Measurements from ENCODE around the gene IL21R. TPM values are rescaled to one million over a fixed set of nuclear protein-coding genes. Genes with fewer than 3 reads are reported as not detected.
"Not testable (repeated sequence)": the region's sequence is repeated elsewhere in the genome, so short reads cannot be mapped to it uniquely, and the experiment has no call there.

Gene IL21R
- total RNA-seq, 2 experiments from 2014 or later, result 44.4 to 45.6 TPM

- Mint-ChIP-seq H3K9me3 (peaks cover 24% of the 10 kb centered on the region), H3K4me1 (peaks cover 53% of the 10 kb centered on the region)
Measured at GRCh38 chr16:27445502-27446175, 43.7 kb downstream of the IL21R start.

DNA sequence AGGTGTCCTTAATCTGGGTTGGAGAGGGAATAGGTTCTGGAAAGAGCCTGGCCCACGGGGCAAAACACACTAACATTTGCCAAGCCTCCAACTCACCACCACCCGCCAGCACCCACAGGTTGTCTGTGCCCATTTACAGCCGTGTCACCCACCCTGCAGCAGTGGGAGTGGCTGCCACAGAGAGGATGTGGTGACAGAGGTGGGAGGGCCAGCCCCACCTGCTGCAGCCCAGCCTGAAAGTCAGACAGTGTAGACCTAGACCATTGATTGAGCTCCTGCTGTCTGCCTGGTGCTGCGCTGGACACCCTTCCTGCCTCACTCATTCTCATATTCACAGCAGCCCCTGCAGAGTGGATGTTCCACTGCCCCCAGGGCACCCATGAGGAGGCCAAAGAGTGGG lies 44.7 kb downstream of the IL21R start:
- H3K27me3 Mint-ChIP-seq, result no peaks in the 10 kb centered on the region
- peak overlapping the region; percentile 89 for H3K27ac Mint-ChIP-seq
- peaks cover 91% of the 10 kb centered on the region for H3K36me3 Mint-ChIP-seq (ENCODE audit: low read depth)
- peaks cover 61% of the 10 kb centered on the region for H3K4me1 Mint-ChIP-seq
- CTCF ChIA-PET, result no interaction called here
- DNase-seq, result peak; percentile 85
- peaks cover 24% of the 10 kb centered on the region for H3K9me3 Mint-ChIP-seq
- H3K4me3 Mint-ChIP-seq, result peak overlapping the region; percentile 3
- POLR2A ChIA-PET, result no interaction called here

More at GRCh38 chr16:27445502-27446175, 43.7 kb downstream of the IL21R start:
- ChIA-PET POLR2A (interaction anchor here (0.7 to 1.0 kb wide), 2 partner anchors 78 to 192 kb away, joined by 3 to 5 read pairs; no protein-coding TSS in a partner anchor), CTCF (interaction anchor here (1.3 to 1.6 kb wide), 2 partner anchors 13 to 73 kb away, joined by 3 to 4 read pairs; no protein-coding TSS in a partner anchor)
- no peak for DNase-seq
- peaks cover 90% of the 10 kb centered on the region for H3K36me3 Mint-ChIP-seq (ENCODE audit: low read depth)
- no peak overlapping the region for H3K4me3 Mint-ChIP-seq
- no peaks in the 10 kb centered on the region for H3K27me3 Mint-ChIP-seq
- H3K27ac Mint-ChIP-seq, result peak overlapping the region; percentile 89

GRCh38 chr16:27447301-27447700 lies 45.3 kb downstream of the IL21R start:
- Mint-ChIP-seq H3K36me3 (ENCODE audit: low read depth) (peaks cover 91% of the 10 kb centered on the region), H3K27ac (peak overlapping the region; percentile 89), H3K9me3 (peaks cover 24% of the 10 kb centered on the region), H3K4me1 (peaks cover 64% of the 10 kb centered on the region), H3K27me3 (no peaks in the 10 kb centered on the region), H3K4me3 (no peak overlapping the region)
- DNase-seq, result no peak
- ChIA-PET CTCF (no interaction called here), POLR2A (no interaction called here)

DNA sequence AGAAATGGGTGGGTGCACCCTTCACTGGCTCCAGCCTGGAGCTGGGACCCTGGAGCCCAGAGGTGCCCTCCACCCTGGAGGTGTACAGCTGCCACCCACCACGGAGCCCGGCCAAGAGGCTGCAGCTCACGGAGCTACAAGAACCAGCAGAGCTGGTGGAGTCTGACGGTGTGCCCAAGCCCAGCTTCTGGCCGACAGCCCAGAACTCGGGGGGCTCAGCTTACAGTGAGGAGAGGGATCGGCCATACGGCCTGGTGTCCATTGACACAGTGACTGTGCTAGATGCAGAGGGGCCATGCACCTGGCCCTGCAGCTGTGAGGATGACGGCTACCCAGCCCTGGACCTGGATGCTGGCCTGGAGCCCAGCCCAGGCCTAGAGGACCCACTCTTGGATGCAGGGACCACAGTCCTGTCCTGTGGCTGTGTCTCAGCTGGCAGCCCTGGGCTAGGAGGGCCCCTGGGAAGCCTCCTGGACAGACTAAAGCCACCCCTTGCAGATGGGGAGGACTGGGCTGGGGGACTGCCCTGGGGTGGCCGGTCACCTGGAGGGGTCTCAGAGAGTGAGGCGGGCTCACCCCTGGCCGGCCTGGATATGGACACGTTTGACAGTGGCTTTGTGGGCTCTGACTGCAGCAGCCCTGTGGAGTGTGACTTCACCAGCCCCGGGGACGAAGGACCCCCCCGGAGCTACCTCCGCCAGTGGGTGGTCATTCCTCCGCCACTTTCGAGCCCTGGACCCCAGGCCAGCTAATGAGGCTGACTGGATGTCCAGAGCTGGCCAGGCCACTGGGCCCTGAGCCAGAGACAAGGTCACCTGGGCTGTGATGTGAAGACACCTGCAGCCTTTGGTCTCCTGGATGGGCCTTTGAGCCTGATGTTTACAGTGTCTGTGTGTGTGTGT lies 46.8 kb downstream of the IL21R start:
- Mint-ChIP-seq H3K27ac (peak overlapping the region; percentile 46), H3K9me3 (peaks cover 25% of the 10 kb centered on the region), H3K27me3 (no peaks in the 10 kb centered on the region), H3K4me1 (peaks cover 67% of the 10 kb centered on the region), H3K36me3 (ENCODE audit: low read depth) (peaks cover 84% of the 10 kb centered on the region), H3K4me3 (no peak overlapping the region)
- DNase-seq, result no peak
- ChIA-PET CTCF (interaction anchor here (1.0 to 1.2 kb wide), 2 partner anchors 22 to 269 kb away, joined by 3 read pairs; no protein-coding TSS in a partner anchor), POLR2A (no interaction called here)

- H3K4me3 Mint-ChIP-seq, result no peak overlapping the region
- peak overlapping the region; percentile 66 for H3K27ac Mint-ChIP-seq
- peaks cover 20% of the 10 kb centered on the region for H3K9me3 Mint-ChIP-seq
- H3K36me3 Mint-ChIP-seq (ENCODE audit: low read depth), result peaks cover 76% of the 10 kb centered on the region
- CTCF ChIA-PET, result interaction anchor here (0.8 to 2.1 kb wide), 5 partner anchors 9 to 270 kb away, joined by 3 to 11 read pairs (median 3); no protein-coding TSS in a partner anchor
- peak; percentile 21 for DNase-seq
- H3K4me1 Mint-ChIP-seq, result peaks cover 71% of the 10 kb centered on the region
- POLR2A ChIA-PET, result no interaction called here
- no peaks in the 10 kb centered on the region for H3K27me3 Mint-ChIP-seq
Measured at GRCh38 chr16:27449434-27450195, 47.6 kb downstream of the IL21R start.

GRCh38 chr16:27450196-27450549 lies 48.2 kb downstream of the IL21R start:
- ChIA-PET CTCF (interaction anchor here (0.7 to 2.1 kb wide), 8 partner anchors 9 to 271 kb away, joined by 3 to 11 read pairs (median 3); no protein-coding TSS in a partner anchor), POLR2A (no interaction called here)
- H3K4me1 Mint-ChIP-seq, result peaks cover 70% of the 10 kb centered on the region
- peaks cover 70% of the 10 kb centered on the region for H3K36me3 Mint-ChIP-seq (ENCODE audit: low read depth)
- peaks cover 16% of the 10 kb centered on the region for H3K9me3 Mint-ChIP-seq
- no peaks in the 10 kb centered on the region for H3K27me3 Mint-ChIP-seq
- H3K27ac Mint-ChIP-seq, result peak overlapping the region; percentile 66
- DNase-seq, result no peak
- no peak overlapping the region for H3K4me3 Mint-ChIP-seq

- DNase-seq, result no peak
- H3K27ac Mint-ChIP-seq, result peak overlapping the region; percentile 57
- peaks cover 45% of the 10 kb centered on the region for H3K36me3 Mint-ChIP-seq (ENCODE audit: low read depth)
- H3K4me1 Mint-ChIP-seq, result peaks cover 67% of the 10 kb centered on the region
- H3K4me3 Mint-ChIP-seq, result no peak overlapping the region
- H3K27me3 Mint-ChIP-seq, result no peaks in the 10 kb centered on the region
- POLR2A ChIA-PET, result interaction anchor here (0.6 kb wide), 1 partner anchor 72 kb away, joined by 3 read pairs; no protein-coding TSS in a partner anchor
- peaks cover 9% of the 10 kb centered on the region for H3K9me3 Mint-ChIP-seq
- CTCF ChIA-PET, result no interaction called here
Measured at GRCh38 chr16:27452569-27453493, 50.9 kb downstream of the IL21R start.

DNA sequence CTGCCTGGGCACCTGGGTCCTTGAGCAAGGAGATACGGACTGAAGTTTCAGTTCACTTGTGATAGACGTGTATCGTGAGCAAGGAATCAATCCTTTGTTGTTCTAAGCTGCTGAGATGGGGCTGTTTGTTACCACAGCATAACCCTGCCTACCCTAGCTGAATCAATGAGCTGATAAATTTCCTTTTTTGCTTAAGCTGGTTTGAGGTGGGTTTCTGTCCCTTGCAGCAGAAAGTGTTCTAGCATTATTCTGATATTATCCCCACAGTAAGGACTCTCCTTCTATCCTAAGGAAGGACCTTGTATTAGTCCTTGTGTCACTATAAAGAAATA lies 51.5 kb downstream of the IL21R start:
- H3K9me3 Mint-ChIP-seq, result peaks cover 7% of the 10 kb centered on the region
- ChIA-PET CTCF (interaction anchor here (2.0 kb wide), 1 partner anchor 10 kb away, joined by 6 read pairs; no protein-coding TSS in a partner anchor), POLR2A (no interaction called here)
- H3K36me3 Mint-ChIP-seq (ENCODE audit: low read depth), result peaks cover 42% of the 10 kb centered on the region
- no peak overlapping the region for H3K4me3 Mint-ChIP-seq
- DNase-seq, result no peak
- peaks cover 61% of the 10 kb centered on the region for H3K4me1 Mint-ChIP-seq
- H3K27ac Mint-ChIP-seq, result peak overlapping the region; percentile 57
- H3K27me3 Mint-ChIP-seq, result no peaks in the 10 kb centered on the region

GRCh38 chr16:27455700-27456099 lies 53.7 kb downstream of the IL21R start:
- Mint-ChIP-seq H3K36me3 (ENCODE audit: low read depth) (peaks cover 32% of the 10 kb centered on the region), H3K27ac (no peak overlapping the region), H3K4me1 (peaks cover 54% of the 10 kb centered on the region), H3K9me3 (peaks cover 7% of the 10 kb centered on the region), H3K4me3 (no peak overlapping the region), H3K27me3 (no peaks in the 10 kb centered on the region)
- DNase-seq, result no peak
- CTCF ChIA-PET, result interaction anchor here (0.8 to 2.0 kb wide), 2 partner anchors 7 to 88 kb away, joined by 6 to 7 read pairs; no protein-coding TSS in a partner anchor
- POLR2A ChIA-PET, result interaction anchor here (0.6 kb wide), 1 partner anchor 116 kb away, joined by 3 read pairs; no protein-coding TSS in a partner anchor

DNA sequence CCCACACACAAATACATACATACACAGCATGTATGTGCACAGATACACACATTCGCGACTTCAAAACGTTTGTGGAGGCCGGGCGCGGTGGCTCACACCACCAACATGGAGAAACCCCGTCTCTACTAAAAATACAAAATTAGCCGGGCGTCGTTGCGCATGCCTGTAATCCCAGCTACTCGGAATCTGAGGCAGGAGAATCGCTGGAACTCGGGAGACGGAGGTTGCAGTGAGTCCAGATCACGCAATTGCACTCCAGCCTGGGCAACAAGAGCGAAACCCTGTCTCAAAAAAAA lies 55.6 kb downstream of the IL21R start:
- H3K9me3 Mint-ChIP-seq, H3K4me3 Mint-ChIP-seq, POLR2A ChIA-PET, CTCF ChIA-PET, DNase-seq, H3K27me3 Mint-ChIP-seq: not testable (repeated sequence)
- Mint-ChIP-seq H3K27ac (peak overlapping the region; percentile 21), H3K4me1 (peaks cover 45% of the 10 kb centered on the region), H3K36me3 (ENCODE audit: low read depth) (peaks cover 25% of the 10 kb centered on the region)

- H3K4me1 Mint-ChIP-seq, result peaks cover 45% of the 10 kb centered on the region
- H3K27ac Mint-ChIP-seq, result peak overlapping the region; percentile 16
- POLR2A ChIA-PET, result no interaction called here
- peaks cover 3% of the 10 kb centered on the region for H3K9me3 Mint-ChIP-seq
- H3K4me3 Mint-ChIP-seq, result no peak overlapping the region
- CTCF ChIA-PET, result no interaction called here
- no peak for DNase-seq
- H3K27me3 Mint-ChIP-seq, result no peaks in the 10 kb centered on the region
- peaks cover 21% of the 10 kb centered on the region for H3K36me3 Mint-ChIP-seq (ENCODE audit: low read depth)
Measured at GRCh38 chr16:27458258-27458657, 56.3 kb downstream of the IL21R start.

All from activated CD4-positive, alpha-beta T cell treated with anti-CD3 and anti-CD28 coated beads, Interleukin-2, amount 10 ng/mL, durations not matched to agents 7 days and 5 days (primary cell).